SK-N-SH (cell line): ENCODE data around the gene ARCN1. TPM values are rescaled to one million over a fixed set of nuclear protein-coding genes. Genes with fewer than 3 reads are reported as not detected.

Experiments
- CTCF ChIA-PET: fragments of 300-600, 350-600 bp; formaldehyde crosslinking; extraction: SDS; loops from one replicate; lab custom pipeline; 2021; lab: Yijun Ruan, JAX
- POLR2A ChIA-PET: fragments of 350-600 bp; sonication (Branson Sonifier 250); formaldehyde crosslinking; extraction: SDS; loops from one replicate; lab custom pipeline; 2020; ENCODE audit warnings: antibody characterized with exemption, inconsistent platforms; lab: Yijun Ruan, JAX
- DNase-seq: peaks from one replicate; pipeline ENCODE4 v3.0.0; 2012
- H2AFZ ChIP-seq: fragments of 200-600 bp; sonication (generic); 2 replicates; pipeline ENCODE4 v1.8.1; 2016; ENCODE audit warnings: antibody characterized with exemption, mild to moderate bottlenecking, low read depth
- H3F3A ChIP-seq: fragments of 200-600 bp; sonication (generic); replicated peaks from 2 replicates; pipeline ENCODE3; 2016; ENCODE audit warnings: antibody characterized with exemption, mild to moderate bottlenecking; ENCODE audit not compliant: insufficient read depth
- H3K27ac ChIP-seq, 2 experiments: fragments of 200-500 bp in 1 of 2; fragments of 200-600 bp in 1 of 2; sonication (Bioruptor generic) in 1 of 2; sonication (generic), shearing (Covaris generic) in 1 of 2; 2 replicates each; pipeline versions ENCODE4 v1.5.1 to v1.6.1; 2014 to 2016; ENCODE audit warnings: low read depth in 2 of 2, inconsistent platforms in 1 of 2, low read length in 1 of 2, mild to moderate bottlenecking in 1 of 2, mixed read lengths in 1 of 2
- H3K27me3 ChIP-seq: fragments of 200-600 bp; sonication (generic), shearing (Covaris generic); 2 replicates; pipeline ENCODE4 v1.6.1; 2016; ENCODE audit warnings: mixed run types; ENCODE audit not compliant: insufficient read depth
- H3K36me3 ChIP-seq, 2 experiments: fragments of 200-500 bp in 1 of 2; fragments of 200-600 bp in 1 of 2; sonication (Bioruptor generic) in 1 of 2; sonication (generic) in 1 of 2; replicated peaks in 1 of 2; 2 replicates each; pipeline versions ENCODE3 to v1.5.1; 2014 to 2016; ENCODE audit warnings: low read length in 1 of 2, mild to moderate bottlenecking in 1 of 2; ENCODE audit not compliant: insufficient read depth in 2 of 2, control insufficient read depth in 1 of 2
- H3K4me1 ChIP-seq, 2 experiments: fragments of 200-500 bp in 1 of 2; fragments of 200-600 bp in 1 of 2; sonication (Bioruptor generic) in 1 of 2; sonication (generic), shearing (Covaris generic) in 1 of 2; 2 replicates each; pipeline versions ENCODE4 v1.5.1 to v1.6.1; 2014 to 2016; ENCODE audit warnings: low read depth in 1 of 2, low read length in 1 of 2, mixed run types in 1 of 2; ENCODE audit not compliant: insufficient read depth in 2 of 2, control insufficient read depth in 1 of 2
- H3K4me2 ChIP-seq: fragments of 200-600 bp; sonication (generic), shearing (Covaris generic); 2 replicates; pipeline ENCODE4 v1.6.1; 2017; ENCODE audit warnings: mixed run types
- H3K4me3 ChIP-seq, 2 experiments: fragments of 200-500 bp in 1 of 2; fragments of 200-600 bp in 1 of 2; sonication (Bioruptor generic) in 1 of 2; sonication (generic), shearing (Covaris generic) in 1 of 2; 2 replicates each; pipeline versions ENCODE4 v1.5.1 to v1.8.1; 2014 to 2016; ENCODE audit warnings: low read depth in 2 of 2, inconsistent platforms in 1 of 2, low read length in 1 of 2, mild to moderate bottlenecking in 1 of 2, mixed read lengths in 1 of 2, moderate library complexity in 1 of 2
- H3K79me2 ChIP-seq: fragments of 200-600 bp; sonication (generic); 2 replicates; pipeline ENCODE4 v1.8.1; 2017; ENCODE audit warnings: mild to moderate bottlenecking; ENCODE audit not compliant: insufficient read depth
- H3K9ac ChIP-seq: fragments of 200-600 bp; sonication (generic); 2 replicates; pipeline ENCODE4 v1.6.1; 2017; ENCODE audit warnings: mixed run types
- H3K9me2 ChIP-seq: fragments of 200-600 bp; sonication (generic); 2 replicates; pipeline ENCODE4 v1.6.1; 2017; ENCODE audit warnings: mixed run types
- H3K9me3 ChIP-seq: fragments of 200-600 bp; sonication (generic); 2 replicates; pipeline ENCODE4 v1.6.1; 2017; ENCODE audit warnings: mixed run types, mild to moderate bottlenecking, moderate library complexity
- H4K20me1 ChIP-seq: fragments of 200-600 bp; sonication (generic); 2 replicates; pipeline ENCODE4 v1.6.1; 2017; ENCODE audit warnings: mild to moderate bottlenecking, mixed run types; ENCODE audit not compliant: insufficient read depth
- EZH2phosphoT487 ChIP-seq: fragments of 200-600 bp; sonication (generic); IDR thresholded peaks from 2 replicates; pipeline ENCODE4 v1.6.1; 2017; ENCODE audit warnings: low read depth, mixed run types, mild to moderate bottlenecking, antibody characterized with exemption, moderate library complexity, borderline replicate concordance
- FOSL2 ChIP-seq: IDR thresholded peaks from 2 replicates; pipeline ENCODE4 v1.4.0; 2012; ENCODE audit warnings: low read depth, mild to moderate bottlenecking, moderate library complexity, borderline replicate concordance
- FOXJ3 ChIP-seq: sonication (generic); formaldehyde crosslinking; IDR thresholded peaks from 2 replicates; pipeline ENCODE4 v1.5.1; 2020; ENCODE audit warnings: mild to moderate bottlenecking, missing genetic modification reagents
- GABPA ChIP-seq: IDR thresholded peaks from 2 replicates; pipeline ENCODE4 v1.4.0; 2012; ENCODE audit warnings: low read depth, mild to moderate bottlenecking
- GATA2 ChIP-seq: sonication (generic); formaldehyde crosslinking; IDR thresholded peaks from 2 replicates; pipeline ENCODE4 v1.5.0; 2020; ENCODE audit warnings: mild to moderate bottlenecking, missing genetic modification reagents
- JUND ChIP-seq: IDR thresholded peaks from 2 replicates; pipeline ENCODE4 v1.4.0; 2012
- NFIC ChIP-seq: IDR thresholded peaks from 2 replicates; pipeline ENCODE4 v1.4.0; 2012; ENCODE audit warnings: borderline replicate concordance
- NRF1 ChIP-seq: IDR thresholded peaks from 2 replicates; pipeline ENCODE4 v1.6.1; 2012; ENCODE audit warnings: low read depth, mild to moderate bottlenecking, low read length
- POLR2AphosphoS5 ChIP-seq: IDR thresholded peaks from 2 replicates; pipeline ENCODE4 v1.6.1; 2012; ENCODE audit warnings: low read depth, low read length
- RCOR1 ChIP-seq: fragments of 150-350 bp; IDR thresholded peaks from 2 replicates; pipeline ENCODE4 v1.6.1; 2017; ENCODE audit warnings: antibody characterized with exemption, low read length
- RFX5 ChIP-seq: IDR thresholded peaks from 2 replicates; pipeline ENCODE4 v1.6.1; 2012; ENCODE audit warnings: mild to moderate bottlenecking, improper control_type of control experiment, low read length
- SIN3A ChIP-seq: IDR thresholded peaks from 2 replicates; pipeline ENCODE4 v1.6.1; 2012; ENCODE audit warnings: low read depth, mild to moderate bottlenecking, low read length, moderate library complexity, borderline replicate concordance
- TAF1 ChIP-seq: IDR thresholded peaks from 2 replicates; pipeline ENCODE4 v1.6.1; 2012; ENCODE audit warnings: low read depth, mild to moderate bottlenecking, low read length, moderate library complexity, borderline replicate concordance
- TCF12 ChIP-seq: IDR thresholded peaks from 2 replicates; pipeline ENCODE4 v1.4.0; 2012
- TEAD4 ChIP-seq: IDR thresholded peaks from 2 replicates; pipeline ENCODE4 v1.4.0; 2012; ENCODE audit warnings: mild to moderate bottlenecking, borderline replicate concordance; ENCODE audit not compliant: insufficient read depth
- YY1 ChIP-seq: IDR thresholded peaks from 2 replicates; pipeline ENCODE4 v1.4.0; 2012; ENCODE audit warnings: low read depth, mild to moderate bottlenecking
- WGBS: methylation state at CpG from one replicate; pipeline ENCODE4 v1.1.6; 2017; ENCODE audit warnings: low lambda C conversion rate; 5-methylcytosine and 5-hydroxymethylcytosine counted together
- polyA plus RNA-seq, 3 experiments: library from polyadenylated mRNA; depleted of rRNA; stranded (reverse); fragments of >200 nt; gene quantifications; 2 replicates each; pipeline ENCODE4 v1.2.3, GENCODE V29; 2012
- TF ChIP-seq, protein P1 (sequence below): fragments of 200-600 bp; sonication (generic); IDR thresholded peaks from 2 replicates; pipeline ENCODE4 v1.6.1; 2017; ENCODE audit warnings: antibody characterized with exemption, mild to moderate bottlenecking, moderate library complexity
- TF ChIP-seq, protein P2 (sequence below): IDR thresholded peaks from 2 replicates; pipeline ENCODE4; 2012
- TF ChIP-seq, protein P3 (sequence below): fragments of 150-350 bp; IDR thresholded peaks from 2 replicates; pipeline ENCODE4 v1.6.1; 2016; ENCODE audit warnings: mild to moderate bottlenecking, low read depth, low read length
- TF ChIP-seq, protein P4 (sequence below): IDR thresholded peaks from 2 replicates; pipeline ENCODE4 v1.4.0; 2012; ENCODE audit warnings: low read depth, borderline replicate concordance

Gene ARCN1
- polyA plus RNA-seq, 1 of the 3 experiments (the other 2 are of a cell fraction), result 128 TPM

DNA sequence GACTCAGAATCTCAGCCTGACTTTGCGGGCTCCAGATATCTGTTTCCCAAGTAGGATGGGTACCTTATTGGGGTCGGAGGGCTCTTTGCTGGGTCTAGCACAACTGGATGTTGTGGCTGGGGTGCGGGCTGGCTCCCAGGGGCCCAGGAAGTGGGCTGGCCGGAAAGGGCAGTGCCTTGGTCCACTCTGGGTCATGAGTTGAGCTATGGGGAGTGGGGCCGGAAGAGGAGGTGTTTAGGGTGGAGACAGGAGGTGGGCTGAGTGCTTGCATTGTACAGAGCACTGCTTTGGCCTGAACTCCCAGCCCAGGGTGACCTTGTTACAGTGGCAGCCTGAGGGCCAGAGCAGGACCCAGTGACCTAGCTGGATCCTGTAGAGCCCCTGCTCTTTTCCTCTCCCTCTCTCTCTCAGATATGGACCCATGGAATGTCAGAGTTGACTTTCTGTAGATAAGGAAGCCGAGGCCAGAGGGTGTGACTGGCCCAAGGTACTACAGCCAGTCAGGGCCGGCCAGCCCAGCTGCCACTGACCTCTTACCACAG lies 48.4 kb downstream of the ARCN1 start:
- Histone ChIP-seq H3K27ac (peak overlapping the region; percentile 86 to 100), H3K4me3 (peak overlapping the region; percentile 79 to 95), H3K4me2 (peak overlapping the region; percentile 100), H3K9ac (peak overlapping the region; percentile 86), H3F3A (peaks cover 70% of the 10 kb centered on the region), H3K36me3 (peaks cover 12 to 20% of the 10 kb centered on the region in 2 experiments), H3K79me2 (peaks cover 63% of the 10 kb centered on the region), H2AFZ (no peak overlapping the region), H3K9me2 (no peaks in the 10 kb centered on the region), H3K27me3 (no peaks in the 10 kb centered on the region), H4K20me1 (peaks cover 28% of the 10 kb centered on the region), H3K4me1 (peaks cover 50 to 61% of the 10 kb centered on the region in 2 experiments), H3K9me3 (no peaks in the 10 kb centered on the region)
- no peak for TF ChIP-seq GATA2 (CRISPR knock-in tag)
- ChIA-PET CTCF (interaction anchor here (1.5 to 8.1 kb wide), 6 partner anchors 9 to 54 kb away, joined by 3 to 63 read pairs (median 14); partner anchors contain the start of gene PHLDB1), POLR2A (interaction anchor here (0.8 to 3.1 kb wide), 6 partner anchors 12 to 39 kb away, joined by 3 to 30 read pairs (median 8); partner anchors contain the start of gene PHLDB1)
- DNase-seq, result no peak
- WGBS, result 63% methylated on average over 5 of the region's 7 CpGs

DNA sequence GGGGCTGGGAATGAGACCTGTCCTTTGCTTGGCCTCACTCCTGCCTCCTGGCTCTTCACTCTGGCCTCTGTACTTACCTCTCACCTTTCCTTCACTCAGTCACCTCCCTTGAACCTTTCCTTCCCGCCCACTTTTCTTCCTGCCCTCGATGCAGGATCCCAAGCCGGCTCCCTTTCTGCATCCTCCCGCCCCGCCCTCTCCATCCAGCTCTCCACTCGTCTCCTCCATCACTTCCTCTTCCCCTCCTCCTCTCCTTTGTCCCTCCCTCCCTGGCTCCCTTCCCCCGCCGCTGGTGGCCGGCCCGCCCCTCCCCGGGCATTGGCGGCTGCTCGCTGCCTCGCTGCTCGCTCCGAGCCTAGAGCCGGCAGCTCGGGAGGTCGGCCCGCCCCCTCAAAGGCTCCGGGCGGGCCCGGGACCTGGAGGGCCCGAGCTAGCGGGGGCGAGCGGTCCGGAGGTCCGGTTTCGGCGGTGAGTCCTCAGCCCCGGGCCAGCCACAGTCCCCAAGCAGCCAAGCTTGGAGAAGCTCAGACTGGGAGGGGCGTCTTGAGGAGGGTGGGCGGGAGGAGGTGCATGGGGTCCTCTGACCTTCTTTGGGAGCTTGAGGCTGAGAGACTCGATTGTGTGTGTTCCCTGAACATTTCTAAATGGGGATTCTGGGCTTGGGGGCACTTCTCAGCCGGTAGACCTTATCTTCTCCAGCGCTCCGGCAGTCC lies 49.0 kb downstream of the ARCN1 start:
- Histone ChIP-seq H3K9me3 (no peaks in the 10 kb centered on the region), H3K27me3 (no peaks in the 10 kb centered on the region), H3K79me2 (peaks cover 65% of the 10 kb centered on the region), H3F3A (peaks cover 64% of the 10 kb centered on the region), H3K4me3 (peak overlapping the region; percentile 79 to 95), H3K9ac (peak overlapping the region; percentile 86), H4K20me1 (peaks cover 31% of the 10 kb centered on the region), H3K36me3 (peaks cover 16 to 22% of the 10 kb centered on the region in 2 experiments), H3K4me2 (peak overlapping the region; percentile 100), H3K4me1 (peaks cover 44 to 66% of the 10 kb centered on the region in 2 experiments), H3K9me2 (no peaks in the 10 kb centered on the region), H2AFZ (no peak overlapping the region), H3K27ac (peak overlapping the region; percentile 97 to 100)
- WGBS, result 9% methylated on average over 33 of the region's 38 CpGs
- ChIA-PET POLR2A (interaction anchor here (0.8 to 3.1 kb wide), 8 partner anchors 11 to 38 kb away, joined by 3 to 30 read pairs (median 5); partner anchors contain the start of gene PHLDB1), CTCF (interaction anchor here (0.6 to 8.1 kb wide), 8 partner anchors 10 to 149 kb away, joined by 3 to 63 read pairs (median 5); partner anchors contain the start of gene PHLDB1)
- peak; percentile 93 for DNase-seq
- TF ChIP-seq EZH2phosphoT487 (no peak), YY1 (no peak; the same call in 1 of the 2 replicates), GABPA (peak; percentile 63), SIN3A (0 out of 2 replicates have a peak, but pooled peaks have one; percentile 31), TCF12 (0 out of 2 replicates have a peak, but pooled peaks have one; percentile 5), RCOR1 (no peak), POLR2AphosphoS5 (peak; percentile 81), FOSL2 (no peak), FOXJ3 (CRISPR knock-in tag) (no peak), TAF1 (peak; percentile 61; the same call in 1 of the 2 replicates), RFX5 (no peak), JUND (no peak), GATA2 (CRISPR knock-in tag) (no peak), NFIC (0 out of 2 replicates have a peak, but pooled peaks have one; percentile 12), NRF1 (no peak), TEAD4 (no peak)
- TF ChIP-seq, protein P1, sequence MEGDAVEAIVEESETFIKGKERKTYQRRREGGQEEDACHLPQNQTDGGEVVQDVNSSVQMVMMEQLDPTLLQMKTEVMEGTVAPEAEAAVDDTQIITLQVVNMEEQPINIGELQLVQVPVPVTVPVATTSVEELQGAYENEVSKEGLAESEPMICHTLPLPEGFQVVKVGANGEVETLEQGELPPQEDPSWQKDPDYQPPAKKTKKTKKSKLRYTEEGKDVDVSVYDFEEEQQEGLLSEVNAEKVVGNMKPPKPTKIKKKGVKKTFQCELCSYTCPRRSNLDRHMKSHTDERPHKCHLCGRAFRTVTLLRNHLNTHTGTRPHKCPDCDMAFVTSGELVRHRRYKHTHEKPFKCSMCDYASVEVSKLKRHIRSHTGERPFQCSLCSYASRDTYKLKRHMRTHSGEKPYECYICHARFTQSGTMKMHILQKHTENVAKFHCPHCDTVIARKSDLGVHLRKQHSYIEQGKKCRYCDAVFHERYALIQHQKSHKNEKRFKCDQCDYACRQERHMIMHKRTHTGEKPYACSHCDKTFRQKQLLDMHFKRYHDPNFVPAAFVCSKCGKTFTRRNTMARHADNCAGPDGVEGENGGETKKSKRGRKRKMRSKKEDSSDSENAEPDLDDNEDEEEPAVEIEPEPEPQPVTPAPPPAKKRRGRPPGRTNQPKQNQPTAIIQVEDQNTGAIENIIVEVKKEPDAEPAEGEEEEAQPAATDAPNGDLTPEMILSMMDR, result no peak
- TF ChIP-seq, protein P2, sequence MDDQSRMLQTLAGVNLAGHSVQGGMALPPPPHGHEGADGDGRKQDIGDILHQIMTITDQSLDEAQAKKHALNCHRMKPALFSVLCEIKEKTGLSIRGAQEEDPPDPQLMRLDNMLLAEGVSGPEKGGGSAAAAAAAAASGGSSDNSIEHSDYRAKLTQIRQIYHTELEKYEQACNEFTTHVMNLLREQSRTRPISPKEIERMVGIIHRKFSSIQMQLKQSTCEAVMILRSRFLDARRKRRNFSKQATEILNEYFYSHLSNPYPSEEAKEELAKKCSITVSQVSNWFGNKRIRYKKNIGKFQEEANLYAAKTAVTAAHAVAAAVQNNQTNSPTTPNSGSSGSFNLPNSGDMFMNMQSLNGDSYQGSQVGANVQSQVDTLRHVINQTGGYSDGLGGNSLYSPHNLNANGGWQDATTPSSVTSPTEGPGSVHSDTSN, result no peak
- TF ChIP-seq, protein P3, sequence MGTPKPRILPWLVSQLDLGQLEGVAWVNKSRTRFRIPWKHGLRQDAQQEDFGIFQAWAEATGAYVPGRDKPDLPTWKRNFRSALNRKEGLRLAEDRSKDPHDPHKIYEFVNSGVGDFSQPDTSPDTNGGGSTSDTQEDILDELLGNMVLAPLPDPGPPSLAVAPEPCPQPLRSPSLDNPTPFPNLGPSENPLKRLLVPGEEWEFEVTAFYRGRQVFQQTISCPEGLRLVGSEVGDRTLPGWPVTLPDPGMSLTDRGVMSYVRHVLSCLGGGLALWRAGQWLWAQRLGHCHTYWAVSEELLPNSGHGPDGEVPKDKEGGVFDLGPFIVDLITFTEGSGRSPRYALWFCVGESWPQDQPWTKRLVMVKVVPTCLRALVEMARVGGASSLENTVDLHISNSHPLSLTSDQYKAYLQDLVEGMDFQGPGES, result no peak
- TF ChIP-seq, protein P4, sequence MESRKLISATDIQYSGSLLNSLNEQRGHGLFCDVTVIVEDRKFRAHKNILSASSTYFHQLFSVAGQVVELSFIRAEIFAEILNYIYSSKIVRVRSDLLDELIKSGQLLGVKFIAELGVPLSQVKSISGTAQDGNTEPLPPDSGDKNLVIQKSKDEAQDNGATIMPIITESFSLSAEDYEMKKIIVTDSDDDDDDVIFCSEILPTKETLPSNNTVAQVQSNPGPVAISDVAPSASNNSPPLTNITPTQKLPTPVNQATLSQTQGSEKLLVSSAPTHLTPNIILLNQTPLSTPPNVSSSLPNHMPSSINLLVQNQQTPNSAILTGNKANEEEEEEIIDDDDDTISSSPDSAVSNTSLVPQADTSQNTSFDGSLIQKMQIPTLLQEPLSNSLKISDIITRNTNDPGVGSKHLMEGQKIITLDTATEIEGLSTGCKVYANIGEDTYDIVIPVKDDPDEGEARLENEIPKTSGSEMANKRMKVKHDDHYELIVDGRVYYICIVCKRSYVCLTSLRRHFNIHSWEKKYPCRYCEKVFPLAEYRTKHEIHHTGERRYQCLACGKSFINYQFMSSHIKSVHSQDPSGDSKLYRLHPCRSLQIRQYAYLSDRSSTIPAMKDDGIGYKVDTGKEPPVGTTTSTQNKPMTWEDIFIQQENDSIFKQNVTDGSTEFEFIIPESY, result no peak
